Activated CD4-positive, alpha-beta T cell treated with anti-CD3 and anti-CD28 coated beads, Interleukin-2, amount 10 ng/mL, durations not matched to agents 7 days and 5 days (primary cell): ENCODE measurements around the gene TRAM2. TPM values are rescaled to one million over a fixed set of nuclear protein-coding genes. Genes with fewer than 3 reads are reported as not detected.
A peak's percentile ranks its signal among the peaks of the same experiment; 100 is the strongest.

ENCODE experiments used
- CTCF ChIA-PET: fragments of 350-600 bp; sonication (Branson Sonifier 250); formaldehyde crosslinking; loops from one replicate; lab custom pipeline; 2021; ENCODE audit warnings: antibody characterized with exemption; lab: Charles Lee
- POLR2A ChIA-PET: fragments of 350-600 bp; sonication (Branson Sonifier 250); formaldehyde crosslinking; loops from one replicate; lab custom pipeline; 2021; ENCODE audit warnings: antibody characterized with exemption; lab: Charles Lee
- DNase-seq: peaks from one replicate; pipeline ENCODE4 v3.0.0-alpha.2; 2020
- H3K27ac Mint-ChIP-seq: one replicate; pipeline ENCODE4 v1.8.0; 2021; ENCODE audit warnings: mild to moderate bottlenecking, moderate library complexity, mixed read lengths
- H3K27me3 Mint-ChIP-seq: one replicate; pipeline ENCODE4 v1.8.0; 2021; ENCODE audit warnings: mixed read lengths
- H3K36me3 Mint-ChIP-seq: one replicate; pipeline ENCODE4 v1.8.0; 2021; ENCODE audit warnings: low read depth, mixed read lengths
- H3K4me1 Mint-ChIP-seq: one replicate; pipeline ENCODE4 v1.8.0; 2021; ENCODE audit warnings: mixed read lengths
- H3K4me3 Mint-ChIP-seq: one replicate; pipeline ENCODE4 v1.8.0; 2021; ENCODE audit warnings: mild to moderate bottlenecking, moderate library complexity, mixed read lengths
- H3K9me3 Mint-ChIP-seq: one replicate; pipeline ENCODE4 v1.8.0; 2021; ENCODE audit warnings: mixed read lengths
- total RNA-seq, 2 experiments: library from RNA; stranded (reverse); gene quantifications; one replicate each; pipeline ENCODE4 v1.2.3, GENCODE V29; 2021

The TRAM2 gene
- total RNA-seq, 2 experiments from 2014 or later, result 9.0 to 9.4 TPM

GRCh38 chr6:52547647-52548352 is 29.1 kb downstream of the TRAM2 start:
- no peak overlapping the region for H3K4me3 Mint-ChIP-seq
- ChIA-PET POLR2A (no interaction called here), CTCF (no interaction called here)
- H3K4me1 Mint-ChIP-seq, result no peaks in the 10 kb centered on the region
- H3K27me3 Mint-ChIP-seq, result no peaks in the 10 kb centered on the region
- peaks cover 2% of the 10 kb centered on the region for H3K36me3 Mint-ChIP-seq
- DNase-seq, result no peak
- no peak overlapping the region for H3K27ac Mint-ChIP-seq
- H3K9me3 Mint-ChIP-seq, result no peaks in the 10 kb centered on the region

GRCh38 chr6:52546678-52547077 is 30.2 kb downstream of the TRAM2 start:
- ChIA-PET POLR2A (no interaction called here), CTCF (no interaction called here)
- H3K36me3 Mint-ChIP-seq, result peaks cover 2% of the 10 kb centered on the region
- no peaks in the 10 kb centered on the region for H3K9me3 Mint-ChIP-seq
- H3K4me1 Mint-ChIP-seq, result no peaks in the 10 kb centered on the region
- DNase-seq, result no peak
- no peak overlapping the region for H3K4me3 Mint-ChIP-seq
- no peaks in the 10 kb centered on the region for H3K27me3 Mint-ChIP-seq
- H3K27ac Mint-ChIP-seq, result peak overlapping the region; percentile 10

- ChIA-PET POLR2A (no interaction called here), CTCF (no interaction called here)
- H3K36me3 Mint-ChIP-seq, result peaks cover 2% of the 10 kb centered on the region
- no peaks in the 10 kb centered on the region for H3K9me3 Mint-ChIP-seq
- H3K27me3 Mint-ChIP-seq, result no peaks in the 10 kb centered on the region
- DNase-seq, result no peak
- H3K27ac Mint-ChIP-seq, result peak overlapping the region; percentile 10
- H3K4me3 Mint-ChIP-seq, result no peak overlapping the region
- H3K4me1 Mint-ChIP-seq, result no peaks in the 10 kb centered on the region
Observed at GRCh38 chr6:52546192-52546591, 30.7 kb downstream of the TRAM2 start.

- CTCF ChIA-PET, result no interaction called here
- POLR2A ChIA-PET, result no interaction called here
- Mint-ChIP-seq H3K27me3 (no peaks in the 10 kb centered on the region), H3K4me1 (no peaks in the 10 kb centered on the region), H3K27ac (no peak overlapping the region), H3K9me3 (no peaks in the 10 kb centered on the region), H3K36me3 (peaks cover 2% of the 10 kb centered on the region), H3K4me3 (no peak overlapping the region)
- DNase-seq, result no peak
Observed at GRCh38 chr6:52545406-52546119, 31.3 kb downstream of the TRAM2 start.

- Mint-ChIP-seq H3K27ac (no peak overlapping the region), H3K4me3 (no peak overlapping the region), H3K27me3 (no peaks in the 10 kb centered on the region), H3K4me1 (no peaks in the 10 kb centered on the region), H3K36me3 (peaks cover 2% of the 10 kb centered on the region), H3K9me3 (no peaks in the 10 kb centered on the region)
- DNase-seq, result no peak
- ChIA-PET POLR2A (no interaction called here), CTCF (no interaction called here)
Observed at GRCh38 chr6:52544602-52545405, 32.1 kb downstream of the TRAM2 start.

GRCh38 chr6:52543729-52544601 is 32.9 kb downstream of the TRAM2 start:
- CTCF ChIA-PET, result no interaction called here
- no peaks in the 10 kb centered on the region for H3K9me3 Mint-ChIP-seq
- H3K4me1 Mint-ChIP-seq, result peaks cover 1% of the 10 kb centered on the region
- POLR2A ChIA-PET, result no interaction called here
- H3K27ac Mint-ChIP-seq, result no peak overlapping the region
- no peak overlapping the region for H3K4me3 Mint-ChIP-seq
- no peaks in the 10 kb centered on the region for H3K27me3 Mint-ChIP-seq
- no peak for DNase-seq
- H3K36me3 Mint-ChIP-seq, result peaks cover 2% of the 10 kb centered on the region

GRCh38 chr6:52543262-52543661 is 33.6 kb downstream of the TRAM2 start:
- Mint-ChIP-seq H3K36me3 (peaks cover 2% of the 10 kb centered on the region), H3K4me1 (peaks cover 6% of the 10 kb centered on the region), H3K27me3 (no peaks in the 10 kb centered on the region), H3K27ac (no peak overlapping the region), H3K9me3 (no peaks in the 10 kb centered on the region), H3K4me3 (no peak overlapping the region)
- no peak for DNase-seq
- ChIA-PET POLR2A (no interaction called here), CTCF (no interaction called here)

GRCh38 chr6:52541135-52541534 is 35.7 kb downstream of the TRAM2 start:
- no peak for DNase-seq
- POLR2A ChIA-PET, result no interaction called here
- Mint-ChIP-seq H3K27me3 (no peaks in the 10 kb centered on the region), H3K9me3 (no peaks in the 10 kb centered on the region), H3K27ac (no peak overlapping the region), H3K36me3 (no peaks in the 10 kb centered on the region), H3K4me3 (no peak overlapping the region), H3K4me1 (peaks cover 27% of the 10 kb centered on the region)
- CTCF ChIA-PET, result interaction anchor here (0.6 to 1.4 kb wide), 5 partner anchors 9 to 153 kb away, joined by 3 to 4 read pairs (median 3); no protein-coding TSS in a partner anchor

GRCh38 chr6:52540286-52540902 is 36.5 kb downstream of the TRAM2 start:
- no peak overlapping the region for H3K4me3 Mint-ChIP-seq
- no peak overlapping the region for H3K27ac Mint-ChIP-seq
- DNase-seq, result no peak
- H3K9me3 Mint-ChIP-seq, result no peaks in the 10 kb centered on the region
- no peaks in the 10 kb centered on the region for H3K27me3 Mint-ChIP-seq
- peaks cover 35% of the 10 kb centered on the region for H3K4me1 Mint-ChIP-seq
- ChIA-PET CTCF (interaction anchor here (0.8 to 1.4 kb wide), 2 partner anchors 18 to 57 kb away, joined by 3 read pairs; no protein-coding TSS in a partner anchor), POLR2A (no interaction called here)
- H3K36me3 Mint-ChIP-seq, result no peaks in the 10 kb centered on the region

- H3K27me3 Mint-ChIP-seq, result no peaks in the 10 kb centered on the region
- no peaks in the 10 kb centered on the region for H3K9me3 Mint-ChIP-seq
- POLR2A ChIA-PET, result no interaction called here
- peaks cover 43% of the 10 kb centered on the region for H3K4me1 Mint-ChIP-seq
- CTCF ChIA-PET, result no interaction called here
- no peak overlapping the region for H3K4me3 Mint-ChIP-seq
- H3K27ac Mint-ChIP-seq, result no peak overlapping the region
- no peaks in the 10 kb centered on the region for H3K36me3 Mint-ChIP-seq
- no peak for DNase-seq
Observed at GRCh38 chr6:52539607-52540006, 37.3 kb downstream of the TRAM2 start.

GRCh38 chr6:52538901-52539354 is 37.9 kb downstream of the TRAM2 start:
- no peak for DNase-seq
- ChIA-PET CTCF (interaction anchor here (0.6 kb wide), 1 partner anchor 543 kb away, joined by 3 read pairs; no protein-coding TSS in a partner anchor), POLR2A (no interaction called here)
- Mint-ChIP-seq H3K4me1 (peaks cover 49% of the 10 kb centered on the region), H3K4me3 (no peak overlapping the region), H3K9me3 (no peaks in the 10 kb centered on the region), H3K36me3 (peaks cover 4% of the 10 kb centered on the region), H3K27me3 (no peaks in the 10 kb centered on the region), H3K27ac (no peak overlapping the region)
